Keratinocyte (primary cell): ENCODE measurements around the gene TAF11L14. TPM values are rescaled to one million over a fixed set of nuclear protein-coding genes. Genes with fewer than 3 reads are reported as not detected.

ENCODE experiments used
- DNase-seq: peaks from one replicate; pipeline ENCODE4 v3.0.0-alpha.2; 2011; ENCODE audit warnings: low read depth, missing footprints, low spot score
- FAIRE-seq: peaks from 2 replicates; lab custom pipeline; 2011; peaks lifted over from hg19 to GRCh38; lab: Jason Lieb, UNC
- H2AFZ ChIP-seq: 2 replicates; pipeline ENCODE4 v1.6.0; 2012; ENCODE audit warnings: low read length, control low read depth, inconsistent platforms; ENCODE audit not compliant: control insufficient read depth
- H3K27ac ChIP-seq: 2 replicates; pipeline ENCODE4 v1.5.1; 2011; ENCODE audit warnings: low read length; ENCODE audit not compliant: control insufficient read depth, insufficient read depth
- H3K27me3 ChIP-seq: 3 replicates; pipeline ENCODE4 v1.6.0; 2011; ENCODE audit warnings: low read length; ENCODE audit not compliant: control insufficient read depth, insufficient read depth; ENCODE audit errors: extremely low read depth
- H3K36me3 ChIP-seq, 2 experiments: 2 replicates in 1 of 2; 3 replicates in 1 of 2; pipeline ENCODE4 v1.5.1; 2011; ENCODE audit warnings: low read length in 2 of 2, mild to moderate bottlenecking in 1 of 2; ENCODE audit not compliant: control insufficient read depth in 2 of 2, insufficient read depth in 2 of 2; ENCODE audit errors: extremely low read depth in 1 of 2
- H3K4me1 ChIP-seq: 3 replicates; pipeline ENCODE4 v1.5.1; 2011; ENCODE audit warnings: low read length; ENCODE audit not compliant: control insufficient read depth, insufficient read depth; ENCODE audit errors: extremely low read depth
- H3K4me2 ChIP-seq: 3 replicates; pipeline ENCODE4 v1.6.0; 2011; ENCODE audit warnings: low read depth, low read length; ENCODE audit not compliant: control insufficient read depth, insufficient read depth; ENCODE audit errors: extremely low read depth
- H3K4me3 ChIP-seq, 3 experiments: fragments of 200-600 bp in 1 of 3; sonication (generic) in 1 of 3; 2 replicates in 2 of 3; 3 replicates in 1 of 3; pipeline ENCODE4 v1.5.1; 2011 to 2016; ENCODE audit warnings: low read length in 3 of 3, mild to moderate bottlenecking in 3 of 3, control low read depth in 2 of 3, inconsistent platforms in 1 of 3, low read depth in 1 of 3, mixed read lengths in 1 of 3, mixed run types in 1 of 3, moderate library complexity in 1 of 3; ENCODE audit not compliant: control insufficient read depth in 2 of 3, insufficient read depth in 2 of 3; ENCODE audit errors: extremely low read depth in 1 of 3
- H3K79me2 ChIP-seq: 2 replicates; pipeline ENCODE4 v1.6.0; 2012; ENCODE audit warnings: low read length; ENCODE audit not compliant: control insufficient read depth, insufficient read depth
- H3K9ac ChIP-seq: 3 replicates; pipeline ENCODE4 v1.6.0; 2011; ENCODE audit warnings: low read length; ENCODE audit not compliant: control insufficient read depth, insufficient read depth; ENCODE audit errors: extremely low read depth
- H3K9me1 ChIP-seq: 3 replicates; pipeline ENCODE4 v1.6.0; 2011; ENCODE audit warnings: low read length; ENCODE audit not compliant: control insufficient read depth, insufficient read depth; ENCODE audit errors: extremely low read depth
- H3K9me3 ChIP-seq: 2 replicates; pipeline ENCODE4 v1.5.1; 2012; ENCODE audit warnings: low read depth, low read length; ENCODE audit not compliant: control insufficient read depth
- H4K20me1 ChIP-seq: 3 replicates; pipeline ENCODE4 v1.6.0; 2011; ENCODE audit warnings: low read length; ENCODE audit not compliant: control insufficient read depth, insufficient read depth; ENCODE audit errors: extremely low read depth
- EZH2 ChIP-seq: IDR thresholded peaks from one replicate; pipeline ENCODE4 v1.6.1; 2012; ENCODE audit warnings: inconsistent platforms, mild to moderate bottlenecking, low read length, moderate library complexity
- dilution Hi-C: fragments of 300-500 bp; cut with MboI; formaldehyde crosslinking; loops from one replicate; pipeline ENCODE4 v1.7.0; 2020; ENCODE audit warnings: low sequenced_read_pairs; ENCODE audit not compliant: extremely low pct_ligation_motif_present
- polyA plus RNA-seq, 5 experiments: library from polyadenylated mRNA; depleted of rRNA in 3 of 5; stranded (reverse) in 3 of 5; stranded (forward) in 1 of 5; unstranded in 1 of 5; fragments of >200 nt; gene quantifications; 1 replicate in 1 of 5; 2 replicates in 3 of 5; 3 replicates in 1 of 5; pipeline versions ENCODE4 v1.2.1 to v1.2.3, GENCODE V29; 2011 to 2012; ENCODE audit warnings: missing spikeins in 2 of 5, low read depth in 1 of 5, low replicate concordance in 1 of 5
- small RNA-seq, 3 experiments: library from RNA; depleted of rRNA; stranded (forward); fragments of <200 nt; gene quantifications; one replicate each; pipeline ENCODE3, GENCODE V24; 2012; ENCODE audit warnings: low read depth in 3 of 3, low replicate concordance in 1 of 3; ENCODE audit not compliant: insufficient read length in 3 of 3
- TF ChIP-seq, protein P1 (sequence below), 3 experiments: IDR thresholded peaks in 1 of 3; conservative IDR thresholded peaks in 1 of 3; optimal IDR thresholded peaks in 1 of 3; 2 replicates in 2 of 3; 3 replicates in 1 of 3; pipeline versions ENCODE3 to v1.5.1; 2011; ENCODE audit warnings: low read length in 3 of 3, mild to moderate bottlenecking in 3 of 3, moderate library complexity in 2 of 3, control low read depth in 1 of 3, inconsistent platforms in 1 of 3; ENCODE audit not compliant: insufficient read depth in 2 of 3; ENCODE audit errors: extremely low read depth in 1 of 3

The TAF11L14 gene
- polyA plus RNA-seq, 1 donor (not counting 4 experiments of a cell fraction or from before 2014, with no cell fraction given): not detected

DNA sequence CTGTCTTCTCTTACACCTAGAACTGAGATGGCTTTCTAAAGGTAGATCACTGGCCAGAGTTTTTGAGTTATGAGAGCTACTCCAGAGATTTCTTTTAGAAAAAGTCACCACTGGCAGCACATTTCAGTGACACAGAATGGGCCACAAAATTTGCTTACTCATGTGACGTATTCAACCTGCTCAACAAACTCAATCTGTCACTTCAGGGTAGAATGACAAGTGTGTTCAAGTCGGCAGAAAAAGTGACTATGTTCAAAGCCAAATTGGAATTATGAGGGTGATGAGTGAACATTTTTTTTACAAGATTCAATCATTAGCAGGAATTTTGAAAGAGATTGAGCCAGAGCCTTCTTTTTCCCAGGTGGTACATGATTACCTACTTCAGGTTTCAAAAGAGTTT is 46.5 kb downstream of the TAF11L14 start:
- no peak overlapping the region for H3K4me3 ChIP-seq
- no peak overlapping the region for H2AFZ ChIP-seq
- H4K20me1 ChIP-seq: no peaks in the 10 kb centered on the region
- H3K9me1 ChIP-seq: no peaks in the 10 kb centered on the region
- H3K27ac ChIP-seq: no peak overlapping the region
- H3K4me2 ChIP-seq: no peak overlapping the region
- DNase-seq (no peak), FAIRE-seq (no peak)
- no peaks in the 10 kb centered on the region for H3K27me3 ChIP-seq
- no peak for TF ChIP-seq EZH2
- TF ChIP-seq, protein P1, sequence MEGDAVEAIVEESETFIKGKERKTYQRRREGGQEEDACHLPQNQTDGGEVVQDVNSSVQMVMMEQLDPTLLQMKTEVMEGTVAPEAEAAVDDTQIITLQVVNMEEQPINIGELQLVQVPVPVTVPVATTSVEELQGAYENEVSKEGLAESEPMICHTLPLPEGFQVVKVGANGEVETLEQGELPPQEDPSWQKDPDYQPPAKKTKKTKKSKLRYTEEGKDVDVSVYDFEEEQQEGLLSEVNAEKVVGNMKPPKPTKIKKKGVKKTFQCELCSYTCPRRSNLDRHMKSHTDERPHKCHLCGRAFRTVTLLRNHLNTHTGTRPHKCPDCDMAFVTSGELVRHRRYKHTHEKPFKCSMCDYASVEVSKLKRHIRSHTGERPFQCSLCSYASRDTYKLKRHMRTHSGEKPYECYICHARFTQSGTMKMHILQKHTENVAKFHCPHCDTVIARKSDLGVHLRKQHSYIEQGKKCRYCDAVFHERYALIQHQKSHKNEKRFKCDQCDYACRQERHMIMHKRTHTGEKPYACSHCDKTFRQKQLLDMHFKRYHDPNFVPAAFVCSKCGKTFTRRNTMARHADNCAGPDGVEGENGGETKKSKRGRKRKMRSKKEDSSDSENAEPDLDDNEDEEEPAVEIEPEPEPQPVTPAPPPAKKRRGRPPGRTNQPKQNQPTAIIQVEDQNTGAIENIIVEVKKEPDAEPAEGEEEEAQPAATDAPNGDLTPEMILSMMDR (optimal IDR thresholded peaks at IDR 0.05 in 1 of 3, IDR thresholded peaks at IDR 0.05 in 1 of 3, conservative IDR thresholded peaks at IDR 0.05 in 1 of 3; ENCODE audit: extremely low read depth in 1 of 3, insufficient read depth in 2 of 3, low read length in 3 of 3): no peak
- dilution Hi-C loops: no loop called here
- H3K9me3 ChIP-seq: no peaks in the 10 kb centered on the region
- peaks cover 3% of the 10 kb centered on the region for H3K4me1 ChIP-seq
- H3K36me3 ChIP-seq: no peaks in the 10 kb centered on the region
- no peaks in the 10 kb centered on the region for H3K79me2 ChIP-seq
- H3K9ac ChIP-seq: no peak overlapping the region

Small RNA genes lying within 50 kb of the gene (small RNA-seq; reads per million reads assigned to genes)
- gene AC233724.1 (0 reads per million in 3 experiments), gene AC233724.12 (0 reads per million in 3 experiments), gene AC233724.2 (0 reads per million in 3 experiments), gene AC233724.3 (0 reads per million in 3 experiments), gene AC233724.4 (0 reads per million in 3 experiments), gene AC233724.6 (0 reads per million in 3 experiments), gene AC233724.7 (0 reads per million in 3 experiments)

Other genes with a start within 250 kb of the TAF11L14 start
- not detected in 3 replicates for gene TAF11L2, start 136.2 kb upstream of the TAF11L14 start, polyA plus RNA-seq
- not detected in 3 replicates for gene TAF11L3, start 116.1 kb upstream of the TAF11L14 start, polyA plus RNA-seq
- not detected in 3 replicates for gene TAF11L4, start 112.7 kb upstream of the TAF11L14 start, polyA plus RNA-seq
- not detected in 3 replicates for gene TAF11L5, start 109.2 kb upstream of the TAF11L14 start, polyA plus RNA-seq
- not detected in 3 replicates for gene TAF11L6, start 105.8 kb upstream of the TAF11L14 start, polyA plus RNA-seq
- gene TAF11L7, start 48.7 kb upstream of the TAF11L14 start, polyA plus RNA-seq: not detected in 3 replicates
- not detected in 3 replicates for gene TAF11L8, start 43.5 kb upstream of the TAF11L14 start, polyA plus RNA-seq
- not detected in 3 replicates for gene TAF11L9, start 40.1 kb upstream of the TAF11L14 start, polyA plus RNA-seq
- not detected in 3 replicates for gene TAF11L10, start 36.6 kb upstream of the TAF11L14 start, polyA plus RNA-seq
- not detected in 3 replicates for gene TAF11L11, start 30.3 kb upstream of the TAF11L14 start, polyA plus RNA-seq
- not detected in 3 replicates for gene TAF11L12, start 24.1 kb upstream of the TAF11L14 start, polyA plus RNA-seq
- not detected in 3 replicates for gene TAF11L13, start 2.4 kb upstream of the TAF11L14 start, polyA plus RNA-seq